ENCODE results near the gene C10orf90. TPM values are rescaled to one million over a fixed set of nuclear protein-coding genes. Genes with fewer than 3 reads are reported as not detected.

The C10orf90 gene
- total and polyA plus RNA-seq, 11 donors: not detected

DNA sequence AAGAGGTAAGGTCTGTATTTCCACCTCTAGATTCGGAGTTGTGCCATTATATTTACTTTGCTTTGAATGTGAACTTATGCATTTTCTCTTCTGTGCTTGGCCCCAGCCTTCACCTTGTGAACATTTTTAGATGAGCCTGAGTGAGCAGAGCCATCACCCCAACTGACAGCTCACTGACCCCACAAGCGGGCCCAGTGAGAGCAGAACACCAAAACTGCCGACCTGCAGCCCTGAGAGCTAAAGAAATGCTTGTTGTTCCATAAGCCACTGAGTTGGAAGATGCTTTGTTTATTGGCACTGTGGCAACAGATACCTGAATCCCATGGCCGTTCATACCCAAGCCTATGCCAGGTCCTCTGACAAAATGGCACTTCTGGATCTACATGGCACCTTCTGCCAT is 37.8 kb downstream of the C10orf90 start:
- H3K36me3 ChIP-seq: no peaks in the 10 kb centered on the region
- intact Hi-C loops (cut with DNase I): no loop called here
- H3K27me3 ChIP-seq: peaks cover 0 to 8% (median 0%) of the 10 kb centered on the region in 9 donors
- no peak for ATAC-seq
- H3K27ac ChIP-seq: no peak overlapping the region
- TF ChIP-seq, protein P1, sequence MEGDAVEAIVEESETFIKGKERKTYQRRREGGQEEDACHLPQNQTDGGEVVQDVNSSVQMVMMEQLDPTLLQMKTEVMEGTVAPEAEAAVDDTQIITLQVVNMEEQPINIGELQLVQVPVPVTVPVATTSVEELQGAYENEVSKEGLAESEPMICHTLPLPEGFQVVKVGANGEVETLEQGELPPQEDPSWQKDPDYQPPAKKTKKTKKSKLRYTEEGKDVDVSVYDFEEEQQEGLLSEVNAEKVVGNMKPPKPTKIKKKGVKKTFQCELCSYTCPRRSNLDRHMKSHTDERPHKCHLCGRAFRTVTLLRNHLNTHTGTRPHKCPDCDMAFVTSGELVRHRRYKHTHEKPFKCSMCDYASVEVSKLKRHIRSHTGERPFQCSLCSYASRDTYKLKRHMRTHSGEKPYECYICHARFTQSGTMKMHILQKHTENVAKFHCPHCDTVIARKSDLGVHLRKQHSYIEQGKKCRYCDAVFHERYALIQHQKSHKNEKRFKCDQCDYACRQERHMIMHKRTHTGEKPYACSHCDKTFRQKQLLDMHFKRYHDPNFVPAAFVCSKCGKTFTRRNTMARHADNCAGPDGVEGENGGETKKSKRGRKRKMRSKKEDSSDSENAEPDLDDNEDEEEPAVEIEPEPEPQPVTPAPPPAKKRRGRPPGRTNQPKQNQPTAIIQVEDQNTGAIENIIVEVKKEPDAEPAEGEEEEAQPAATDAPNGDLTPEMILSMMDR (IDR thresholded peaks at IDR 0.05): no peak
- TF ChIP-seq POLR2A (IDR thresholded peaks at IDR 0.05): no peak
- WGBS, 4 donors: 63 to 87% (median 80%) methylated on average over 4 of the region's 4 CpGs
- no peak overlapping the region for H3K4me3 ChIP-seq
- H3K9me3 ChIP-seq: no peaks in the 10 kb centered on the region
- no peaks in the 10 kb centered on the region for H3K4me1 ChIP-seq
- no peak for DNase-seq

DNA sequence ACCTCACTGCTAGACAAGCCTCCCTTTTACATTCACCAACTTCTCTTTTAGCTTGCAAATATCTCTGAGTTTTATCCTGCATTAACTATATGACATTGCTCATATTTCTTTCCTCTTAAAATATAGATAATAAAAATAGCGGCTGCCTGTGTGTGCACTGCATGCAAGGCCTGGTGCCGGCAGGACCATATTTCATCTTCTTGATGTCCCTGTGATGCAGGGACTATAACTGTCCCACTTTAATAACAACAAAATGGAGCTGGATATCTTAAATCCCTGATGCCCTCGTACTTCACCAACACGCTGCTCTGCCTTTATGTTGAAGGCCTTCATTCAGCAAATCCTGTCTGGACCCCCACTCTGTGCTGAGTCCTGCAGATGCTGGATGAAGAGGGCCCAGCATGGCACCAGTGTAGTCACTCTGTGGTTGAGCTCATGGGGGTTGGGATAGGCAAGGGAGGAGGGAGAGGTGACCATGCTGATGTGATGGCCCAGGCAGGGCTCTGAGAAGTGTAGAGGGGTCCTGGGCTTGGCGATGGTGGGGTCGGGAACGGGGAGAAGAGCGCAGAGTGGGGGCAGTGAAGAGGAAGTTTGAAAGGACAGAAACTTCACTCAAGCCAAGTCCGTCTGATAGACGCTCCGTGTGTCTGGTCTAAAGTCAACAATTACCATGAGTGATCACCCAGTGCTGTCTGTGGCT is 40.4 kb downstream of the C10orf90 start:
- TF ChIP-seq POLR2A (IDR thresholded peaks at IDR 0.05): no peak
- TF ChIP-seq, protein P1 (IDR thresholded peaks at IDR 0.05): no peak
- no peak overlapping the region for H3K4me3 ChIP-seq
- ATAC-seq: no peak
- H3K27ac ChIP-seq: no peak overlapping the region
- intact Hi-C loops (cut with DNase I): no loop called here
- DNase-seq: no peak
- H3K27me3 ChIP-seq: peaks cover 0 to 8% (median 0%) of the 10 kb centered on the region in 9 donors
- no peaks in the 10 kb centered on the region for H3K4me1 ChIP-seq
- no peaks in the 10 kb centered on the region for H3K36me3 ChIP-seq
- WGBS, 4 donors: 89 to 92% (median 90%) methylated on average over 11 of the region's 11 CpGs
- H3K9me3 ChIP-seq: no peaks in the 10 kb centered on the region

DNA sequence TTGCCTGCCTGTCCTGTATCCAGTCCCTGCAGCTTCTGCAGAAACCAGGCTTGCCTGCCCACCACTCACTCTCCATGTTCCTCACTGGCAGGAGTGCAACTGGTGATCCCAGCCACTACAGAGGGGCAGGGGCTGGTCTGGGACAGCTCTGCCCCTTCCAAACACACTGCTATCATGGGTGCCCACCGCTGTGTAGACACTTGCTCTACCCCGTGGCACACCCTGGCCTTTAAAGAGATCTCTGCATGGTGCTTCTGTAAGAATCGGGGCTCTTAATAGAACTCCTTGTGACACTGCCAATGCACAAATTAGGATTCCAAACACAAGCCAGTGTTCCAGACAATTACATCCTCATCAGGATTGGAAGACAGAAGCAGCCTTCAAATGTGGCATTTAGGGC is 41.7 kb downstream of the C10orf90 start:
- H3K4me3 ChIP-seq: no peak overlapping the region
- H3K4me1 ChIP-seq: no peaks in the 10 kb centered on the region
- H3K9me3 ChIP-seq: no peaks in the 10 kb centered on the region
- H3K36me3 ChIP-seq: no peaks in the 10 kb centered on the region
- TF ChIP-seq, protein P1 (IDR thresholded peaks at IDR 0.05): no peak
- TF ChIP-seq POLR2A (IDR thresholded peaks at IDR 0.05): no peak
- WGBS, 4 donors: 79 to 91% (median 80%) methylated on average over 1 to 3 of the region's 3 CpGs
- no peak for ATAC-seq
- intact Hi-C loops (cut with DNase I): no loop called here
- H3K27me3 ChIP-seq: peaks cover 0 to 8% (median 0%) of the 10 kb centered on the region in 9 donors
- no peak for DNase-seq
- no peak overlapping the region for H3K27ac ChIP-seq

DNA sequence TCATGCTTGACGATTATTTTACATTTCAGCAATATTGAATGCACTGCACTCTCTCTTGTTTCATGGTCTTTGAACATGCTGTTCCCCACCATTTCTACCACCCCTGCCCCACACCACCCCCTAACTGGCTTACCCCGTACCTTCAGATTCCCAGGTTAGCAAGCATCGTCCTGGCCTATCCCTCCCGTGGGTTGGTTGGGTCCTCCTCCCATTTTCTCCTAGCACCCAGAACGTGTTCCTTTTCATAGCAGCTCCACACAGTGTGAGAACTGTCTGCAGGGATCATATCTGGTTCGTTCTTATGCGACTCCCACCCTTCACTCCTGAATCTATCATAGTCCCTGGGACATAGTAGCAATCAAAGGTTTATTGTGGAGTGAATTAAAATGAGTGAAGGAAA is 48.6 kb downstream of the C10orf90 start:
- no peak overlapping the region for H3K27ac ChIP-seq
- no peak for DNase-seq
- peaks cover 0 to 5% (median 0%) of the 10 kb centered on the region in 12 donors for H3K4me1 ChIP-seq
- no peaks in the 10 kb centered on the region for H3K9me3 ChIP-seq
- no peaks in the 10 kb centered on the region for H3K36me3 ChIP-seq
- intact Hi-C loops (cut with DNase I): loop anchor here in 1 of 10 donors (2.0 kb wide), 1 partner anchor 37 kb away; no protein-coding TSS in a partner anchor
- TF ChIP-seq, protein P1 (IDR thresholded peaks at IDR 0.05): no peak
- TF ChIP-seq POLR2A (IDR thresholded peaks at IDR 0.05): no peak
- ATAC-seq: no peak
- H3K27me3 ChIP-seq: no peaks in the 10 kb centered on the region
- WGBS, 4 donors: 86 to 89% (median 87%) methylated on average over 7 of the region's 7 CpGs
- H3K4me3 ChIP-seq: no peak overlapping the region
